GM21360 (cell line): ENCODE data around the gene DAB1.

Experiments
- ATAC-seq: cut with Tn5 transposase; IDR thresholded peaks from one replicate; pipeline ENCODE4 v1.9.1; 2021; ENCODE audit warnings: mild to moderate bottlenecking, moderate library complexity; ENCODE audit not compliant: unreplicated experiment

DAB1 gene

DNA sequence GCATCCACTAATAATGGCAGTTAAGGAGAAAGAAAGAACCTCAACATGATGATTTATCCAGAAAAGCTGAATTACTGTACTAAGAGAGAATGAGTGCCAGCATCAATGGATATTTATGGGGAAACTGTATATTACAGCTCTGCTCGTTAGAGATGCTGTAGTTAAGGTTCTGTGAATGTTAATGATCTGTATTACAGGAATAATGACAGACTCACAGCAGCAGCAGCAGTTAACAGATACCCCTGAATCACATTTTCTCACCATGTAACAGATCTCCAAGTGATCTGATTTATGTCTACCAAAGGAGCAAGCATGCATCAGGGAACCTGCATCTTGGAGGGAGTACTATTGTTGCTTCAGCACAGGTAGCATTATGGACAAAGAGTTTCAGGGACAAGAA lies 377.4 kb downstream of the DAB1 start:
- no peak for ATAC-seq

DNA sequence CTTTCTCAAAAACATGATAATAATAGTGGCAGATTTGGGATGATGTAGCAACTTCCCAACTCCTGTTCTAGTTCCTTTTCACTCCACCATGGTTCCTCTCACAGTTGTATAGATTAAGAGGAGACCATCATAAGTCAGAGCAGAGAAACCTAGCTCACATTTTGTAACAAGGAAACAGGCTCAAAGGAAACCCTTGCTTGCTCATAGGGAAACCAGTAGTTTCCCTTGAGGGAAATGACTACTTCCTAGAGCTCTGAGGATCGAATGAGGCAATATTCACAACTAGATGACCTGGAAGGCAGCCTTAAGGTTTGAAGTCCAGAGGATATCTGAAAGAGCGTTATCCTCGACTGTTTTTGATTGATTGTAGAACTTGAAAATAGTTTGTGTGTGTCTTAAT lies 382.0 kb downstream of the DAB1 start:
- ATAC-seq, result no peak

DNA sequence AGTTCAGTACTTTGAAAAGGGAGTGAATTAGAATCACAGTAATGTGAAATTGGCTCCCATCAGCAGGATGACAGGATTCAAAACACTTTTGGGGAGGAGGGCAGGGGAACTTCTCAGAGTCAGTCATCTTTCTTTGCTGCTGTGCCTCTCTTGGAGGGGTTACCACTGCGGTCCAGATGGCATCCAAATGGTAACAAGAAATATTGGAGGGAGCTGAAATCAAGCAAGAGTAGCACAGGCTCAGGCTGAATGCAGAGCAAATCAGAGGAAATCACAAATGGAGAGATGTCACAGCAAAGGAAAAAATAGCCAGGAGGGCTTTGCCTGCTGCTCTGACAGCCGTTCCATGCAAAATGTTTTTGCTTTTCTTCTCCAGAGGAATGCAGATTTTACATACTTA lies 383.0 kb downstream of the DAB1 start:
- no peak for ATAC-seq

DNA sequence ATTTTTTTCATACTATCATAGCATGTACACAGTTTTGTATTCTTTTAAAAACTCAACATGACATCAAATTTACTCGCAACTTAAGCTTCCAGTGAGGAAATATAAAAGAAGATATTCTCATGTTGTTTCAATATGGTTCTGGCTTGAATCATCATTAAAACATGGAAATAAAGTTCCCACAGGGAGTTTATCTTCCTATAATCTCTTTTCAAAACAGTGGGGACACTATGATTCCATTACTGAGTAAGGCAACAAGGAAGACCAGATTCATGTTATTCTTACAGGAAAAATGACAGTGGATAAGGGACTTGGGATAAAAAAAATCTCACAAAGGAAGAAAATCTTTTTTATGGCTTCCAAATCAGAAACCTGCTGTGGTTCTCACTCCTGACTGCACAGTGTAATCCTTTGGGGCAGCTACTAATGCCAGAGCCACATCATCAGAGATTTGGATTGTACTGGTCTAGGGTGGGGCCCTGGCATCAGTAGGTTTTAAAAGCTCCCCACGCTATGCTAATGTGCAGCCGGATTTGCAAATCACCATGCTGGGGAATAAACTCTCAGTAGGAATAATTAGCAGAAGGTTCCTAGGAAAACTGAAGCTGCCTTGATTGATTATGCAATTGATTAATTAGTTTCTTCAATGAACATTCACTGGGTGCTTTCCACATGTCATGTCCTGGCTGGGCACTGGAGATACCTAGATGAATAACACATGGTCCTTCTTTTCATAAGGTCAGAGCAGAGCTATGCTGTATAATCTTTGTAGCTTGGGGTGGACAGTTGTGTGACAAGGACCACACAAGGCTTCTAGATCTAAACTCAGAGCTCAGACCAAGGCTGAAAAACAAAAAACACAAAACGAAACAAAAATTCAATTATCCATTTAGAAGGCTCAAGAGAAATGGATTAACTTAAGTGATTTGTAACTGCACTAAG lies 386.9 kb downstream of the DAB1 start:
- no peak for ATAC-seq

DNA sequence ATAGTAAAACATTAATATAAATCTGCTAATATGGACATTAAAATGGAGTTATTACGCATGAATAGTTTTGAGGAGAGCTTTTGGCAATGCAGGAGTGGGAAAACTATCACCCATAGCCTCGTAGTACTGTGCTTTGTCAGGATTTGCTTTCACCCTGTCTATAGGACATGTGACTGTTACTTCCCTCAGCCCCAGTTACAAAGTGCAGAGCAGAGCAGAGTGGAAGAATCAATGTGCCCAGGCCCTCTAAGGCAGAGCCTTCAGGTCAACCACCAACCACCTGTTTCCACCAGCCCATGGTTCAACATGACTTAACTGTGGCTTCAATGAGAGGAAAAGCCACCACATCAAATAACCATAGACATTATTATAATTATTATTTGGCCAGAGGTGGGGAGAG lies 389.1 kb downstream of the DAB1 start:
- no peak for ATAC-seq

DNA sequence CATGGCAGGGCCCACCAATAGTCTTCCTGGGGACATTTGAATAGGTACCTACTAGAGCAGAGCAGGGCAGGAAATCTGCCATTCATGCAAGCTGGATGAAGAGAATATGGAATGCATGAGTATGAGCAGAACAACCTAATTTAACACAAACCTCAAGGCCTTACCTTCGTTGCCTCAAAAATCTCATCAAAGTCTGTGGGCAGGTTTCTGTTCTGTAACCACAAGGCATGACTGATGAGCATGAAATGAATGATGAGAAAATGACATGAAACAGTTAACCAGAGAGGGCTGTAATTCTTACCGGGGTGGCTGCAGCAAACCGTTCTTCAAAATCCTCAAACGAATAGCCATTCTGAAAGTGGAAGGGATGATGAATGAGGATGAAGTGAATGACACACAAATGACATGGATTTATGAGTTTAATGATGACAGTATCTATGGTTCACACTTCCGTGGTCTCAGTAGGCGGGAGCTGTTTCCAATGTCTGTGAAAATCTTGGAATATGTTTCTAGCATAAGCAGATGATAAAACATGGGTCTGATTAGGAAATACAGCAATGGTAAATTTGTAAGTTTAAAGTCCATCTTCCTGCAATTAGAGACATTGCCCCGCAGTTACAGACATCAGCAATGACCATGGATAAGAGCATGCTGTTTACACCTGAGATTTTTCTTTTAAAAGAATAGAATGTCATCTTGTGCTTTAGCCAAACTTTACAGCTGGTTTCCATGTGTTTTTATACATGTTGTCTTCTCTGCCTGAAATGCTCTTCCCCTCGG lies 390.4 kb downstream of the DAB1 start:
- no peak for ATAC-seq

DNA sequence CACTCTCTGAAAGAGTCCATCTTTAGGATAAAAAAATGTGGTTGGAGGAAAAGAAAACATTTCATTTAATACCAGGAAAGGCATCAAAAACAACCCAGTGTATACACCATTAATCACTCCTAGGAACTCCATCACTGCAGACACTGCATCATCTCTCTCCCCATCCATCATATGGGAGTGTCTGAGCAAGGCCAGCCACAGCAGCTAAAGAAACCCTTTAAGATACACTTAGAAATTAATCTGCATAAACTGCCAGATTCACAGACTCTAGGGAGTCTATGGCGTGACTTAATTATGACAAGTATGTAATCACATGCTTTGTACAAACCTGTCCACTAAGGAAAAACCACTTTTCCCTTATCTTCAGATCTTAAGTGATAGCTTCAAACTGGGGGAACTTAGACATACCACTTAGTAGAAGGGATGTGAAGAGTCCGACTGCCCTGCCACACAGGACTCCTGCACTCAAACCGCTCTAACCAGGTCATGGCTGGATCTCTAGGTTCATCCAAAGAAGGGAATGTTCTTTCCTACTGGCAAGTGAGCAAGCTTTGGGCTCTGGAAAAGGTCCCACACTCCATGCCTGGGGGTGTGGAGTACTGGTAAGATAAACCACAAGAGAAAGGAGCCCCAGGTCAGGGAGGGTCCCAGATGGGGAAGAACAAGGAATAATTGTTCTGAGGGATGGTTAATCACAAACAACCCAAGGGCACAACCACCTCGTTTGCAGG lies 397.1 kb downstream of the DAB1 start:
- no peak for ATAC-seq

DNA sequence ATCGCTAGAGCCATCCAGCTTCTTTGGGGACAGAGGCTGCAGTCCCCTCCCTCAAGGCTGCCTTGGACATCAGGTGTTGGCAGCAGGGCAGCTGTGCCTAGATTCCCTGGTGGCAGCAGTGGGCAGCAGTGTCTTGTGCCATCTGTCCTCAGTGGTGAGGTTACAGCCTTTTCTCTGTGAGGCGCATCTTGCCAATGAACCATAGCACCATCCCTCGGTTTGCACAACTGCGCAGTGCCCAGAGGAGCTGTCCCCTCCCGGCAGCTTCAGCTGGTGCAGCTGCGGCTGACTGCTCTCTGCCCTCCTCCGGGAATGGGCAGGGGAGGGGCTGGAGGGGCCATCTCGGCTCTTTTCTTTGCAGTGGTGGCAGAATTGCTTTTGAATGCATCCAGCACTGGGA lies 399.0 kb downstream of the DAB1 start:
- no peak for ATAC-seq

DNA sequence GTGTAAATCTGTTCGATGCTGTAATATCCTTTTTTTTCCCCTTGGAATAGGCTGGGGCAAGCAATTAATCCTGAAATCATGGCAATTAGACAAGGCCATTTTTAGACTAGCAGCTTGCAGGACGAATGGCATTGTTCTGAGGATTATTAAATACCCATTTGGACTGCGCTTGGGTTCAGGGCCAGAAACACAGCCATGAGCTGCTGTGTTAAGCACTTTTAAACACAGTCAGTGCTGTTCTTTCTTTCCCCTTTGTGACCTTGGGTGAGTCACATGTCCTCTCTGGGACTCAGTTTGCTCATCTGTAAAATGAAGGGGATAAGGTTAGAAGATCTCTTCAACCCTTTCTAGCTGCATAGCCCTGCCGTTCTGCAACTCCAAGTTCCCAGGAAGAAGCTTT lies 399.4 kb downstream of the DAB1 start:
- ATAC-seq, result no peak

DNA sequence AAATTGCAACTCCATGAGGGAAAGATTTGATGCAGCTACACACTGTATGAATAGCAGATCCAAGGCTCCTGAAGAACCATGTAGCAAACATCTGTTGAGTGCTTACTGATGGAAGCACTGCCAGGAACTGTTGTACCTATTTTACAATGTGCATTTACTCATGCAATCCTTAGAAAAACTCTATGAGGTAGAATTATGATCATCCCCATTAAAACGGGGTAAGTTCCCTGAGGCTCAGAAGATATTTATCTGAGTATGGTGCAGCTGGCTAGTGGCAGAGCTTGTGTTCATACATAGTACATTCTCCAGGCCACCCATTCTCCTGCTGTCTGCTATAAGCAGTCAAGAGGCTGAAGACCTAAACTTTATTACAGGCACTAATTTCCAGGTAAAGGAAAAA lies 403.6 kb downstream of the DAB1 start:
- ATAC-seq, result no peak

DNA sequence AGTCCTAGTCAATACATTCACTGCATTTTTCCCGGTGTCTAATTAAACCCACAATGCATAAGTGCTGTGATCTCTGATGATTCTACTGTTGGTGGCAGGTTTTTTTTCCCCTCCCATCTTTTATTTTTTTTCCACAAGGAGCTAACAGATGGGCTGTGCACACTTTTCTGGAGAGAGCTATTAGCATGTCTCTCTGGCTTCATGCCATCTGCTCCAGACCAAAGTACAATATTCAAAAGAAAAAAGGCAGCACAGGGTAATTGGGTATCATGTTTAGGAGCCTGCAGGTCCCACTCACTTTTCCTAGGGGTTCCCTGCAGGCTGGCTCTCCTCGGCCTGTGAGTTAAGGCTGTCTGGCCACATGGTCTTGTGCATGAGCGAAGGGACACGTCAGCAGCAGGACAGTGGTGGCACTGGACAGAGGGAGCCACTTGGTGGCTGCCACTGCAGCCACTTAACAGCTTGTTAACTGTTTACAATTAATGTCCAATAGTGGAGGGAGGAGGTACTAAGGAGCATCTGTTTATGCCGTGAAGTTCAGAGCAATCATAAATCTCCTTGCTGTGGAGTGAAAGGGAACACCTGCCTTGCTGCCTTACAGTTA lies 404.5 kb downstream of the DAB1 start:
- ATAC-seq, result no peak

DNA sequence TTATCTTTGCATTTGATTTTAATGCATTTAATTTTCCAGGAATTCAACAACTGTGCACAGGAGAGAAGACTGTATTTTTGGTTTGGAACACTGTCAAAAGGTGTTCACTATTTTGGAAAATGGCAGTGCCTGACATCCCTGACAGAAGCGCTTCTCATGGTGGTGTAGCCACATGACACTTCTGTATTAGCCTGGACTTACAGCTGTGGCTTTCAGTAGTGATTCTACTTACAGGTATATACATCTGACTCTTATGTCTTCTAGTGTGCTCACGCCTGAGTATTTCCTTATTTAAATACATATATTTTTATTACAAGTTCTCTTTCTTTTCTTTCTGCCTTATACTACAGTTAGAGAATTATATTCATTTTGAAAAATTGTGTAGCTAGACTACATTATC lies 405.7 kb downstream of the DAB1 start:
- no peak for ATAC-seq

DNA sequence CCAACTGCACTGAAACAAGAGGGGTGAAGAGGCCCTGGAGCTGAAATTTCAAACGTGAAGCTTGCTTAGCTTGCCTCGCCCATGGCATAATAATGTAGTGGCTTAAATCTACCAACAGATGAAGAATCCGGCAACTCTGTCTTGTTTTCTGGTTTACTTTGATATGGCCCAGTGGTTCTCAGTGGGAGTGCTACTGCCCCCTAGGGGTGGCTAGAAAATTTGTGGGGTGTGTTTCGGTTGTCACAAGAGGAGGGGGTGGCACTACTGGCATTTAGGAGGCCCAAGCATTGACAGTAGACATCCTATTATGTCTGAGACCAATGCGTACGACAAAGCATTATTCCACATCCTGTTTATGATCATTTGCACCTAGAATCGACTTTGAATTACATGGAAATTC lies 406.1 kb downstream of the DAB1 start:
- no peak for ATAC-seq

DNA sequence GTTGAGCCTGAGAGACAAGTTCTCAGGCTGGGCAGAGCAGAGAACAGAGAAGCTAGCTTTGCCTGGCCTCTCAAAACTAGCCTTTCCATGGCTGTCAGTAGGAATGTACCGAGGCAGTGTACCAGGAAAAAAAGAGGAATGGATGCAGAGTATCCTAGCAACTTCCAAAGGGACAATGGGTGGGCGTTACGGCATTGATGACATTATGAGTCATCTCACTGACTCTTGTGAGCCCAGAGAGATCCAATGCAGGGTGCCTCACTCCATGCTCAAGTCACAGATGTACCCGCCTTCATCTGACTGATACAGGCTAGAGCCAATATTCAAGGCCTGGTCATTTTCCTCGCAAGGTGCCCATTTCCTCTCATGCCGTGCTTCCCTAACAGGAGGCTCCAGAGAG lies 406.7 kb downstream of the DAB1 start:
- no peak for ATAC-seq

DNA sequence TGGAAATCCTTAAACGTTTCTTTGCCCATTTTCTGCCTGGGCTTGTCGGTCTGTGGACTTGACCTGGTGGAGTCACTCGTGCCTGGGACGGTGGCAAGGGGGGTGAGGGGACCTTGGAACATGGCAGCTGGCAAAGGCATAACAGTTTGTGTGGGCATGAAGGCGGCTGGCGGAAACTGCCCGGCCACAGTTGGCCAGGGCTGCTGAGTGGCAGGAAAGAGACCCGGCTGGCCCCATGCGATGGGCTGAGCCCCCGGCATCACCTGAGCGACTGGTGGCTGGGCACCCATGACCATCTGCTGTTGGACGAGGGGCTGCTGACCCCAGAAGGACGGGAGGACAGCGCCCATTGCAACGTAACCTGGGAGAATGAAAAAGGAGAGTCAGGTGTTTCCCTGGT lies 408.8 kb downstream of the DAB1 start:
- ATAC-seq, result no peak

DNA sequence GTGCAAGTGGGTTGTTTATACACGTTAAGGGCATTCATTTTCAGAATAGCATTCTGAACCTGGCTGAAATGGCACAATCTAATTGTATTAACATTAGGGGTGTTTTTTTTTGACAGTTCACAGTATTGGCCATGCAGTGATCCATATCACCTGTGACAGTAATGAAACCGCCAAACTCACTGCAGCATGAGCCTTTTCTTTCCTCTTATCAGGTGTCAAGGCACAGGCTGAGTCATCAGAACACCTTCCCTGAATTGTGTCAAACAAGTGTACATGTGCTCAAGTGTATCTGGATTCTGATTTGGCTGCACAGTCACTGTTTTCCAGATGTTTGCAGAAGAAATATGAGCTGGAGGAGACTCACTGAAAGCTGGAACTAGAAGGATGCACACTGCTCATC lies 410.3 kb downstream of the DAB1 start:
- ATAC-seq, result no peak

DNA sequence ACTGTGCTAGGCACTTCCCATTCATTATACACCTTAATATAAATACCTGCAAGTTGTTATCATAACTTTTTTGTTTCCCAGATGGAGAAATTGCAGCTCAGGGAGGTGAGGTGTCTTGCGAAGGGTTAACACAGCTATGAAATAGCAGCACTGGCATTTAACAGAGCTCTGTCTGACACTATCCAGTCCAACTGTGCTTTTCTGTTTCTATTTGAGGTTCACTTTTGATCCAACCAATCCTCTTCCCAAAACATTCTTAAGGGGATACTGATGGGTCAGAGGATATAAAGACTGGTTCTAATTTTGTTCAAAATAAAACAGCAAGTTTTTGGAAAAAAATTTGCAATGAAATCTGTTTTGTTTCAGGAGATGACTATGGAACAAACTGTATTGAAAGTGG lies 411.5 kb downstream of the DAB1 start:
- no peak for ATAC-seq

DNA sequence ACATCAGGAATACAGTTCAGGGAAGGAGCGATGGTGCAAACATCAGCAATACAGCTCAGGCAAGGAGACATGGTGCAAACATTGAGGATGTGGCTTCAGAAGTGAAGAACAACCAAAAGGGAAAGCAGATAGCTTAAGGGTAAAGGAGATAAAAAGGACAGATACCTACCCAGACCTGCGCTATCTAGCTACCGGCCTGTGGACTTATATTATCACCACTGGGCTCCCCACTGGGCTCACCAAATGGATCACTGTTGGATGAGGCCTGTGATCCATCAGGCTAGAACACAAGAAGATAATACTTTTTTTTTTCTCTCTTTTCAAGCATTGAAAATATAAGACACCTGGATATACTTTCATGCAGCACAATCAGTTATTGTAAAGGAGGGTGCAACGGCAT lies 413.3 kb downstream of the DAB1 start:
- no peak for ATAC-seq

DNA sequence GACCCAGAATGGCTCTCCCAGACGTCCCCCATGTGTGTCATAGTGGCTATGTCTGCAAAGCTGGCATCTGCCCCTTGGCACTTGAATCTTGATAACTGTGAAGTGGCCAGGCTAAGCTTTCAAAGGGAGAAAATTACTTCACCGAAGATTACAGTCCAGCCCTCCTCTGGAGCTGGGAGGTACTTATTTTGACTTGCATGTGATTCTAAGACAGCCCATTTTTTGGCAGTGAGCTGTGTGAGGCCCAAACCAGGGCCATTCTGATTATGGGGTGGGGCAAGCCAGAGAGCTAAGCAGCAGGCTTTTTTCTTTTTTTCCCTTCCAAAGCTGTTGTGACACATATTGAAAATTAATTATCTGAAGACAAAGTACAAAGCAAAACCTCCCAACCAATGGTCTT lies 415.9 kb downstream of the DAB1 start:
- no peak for ATAC-seq

DNA sequence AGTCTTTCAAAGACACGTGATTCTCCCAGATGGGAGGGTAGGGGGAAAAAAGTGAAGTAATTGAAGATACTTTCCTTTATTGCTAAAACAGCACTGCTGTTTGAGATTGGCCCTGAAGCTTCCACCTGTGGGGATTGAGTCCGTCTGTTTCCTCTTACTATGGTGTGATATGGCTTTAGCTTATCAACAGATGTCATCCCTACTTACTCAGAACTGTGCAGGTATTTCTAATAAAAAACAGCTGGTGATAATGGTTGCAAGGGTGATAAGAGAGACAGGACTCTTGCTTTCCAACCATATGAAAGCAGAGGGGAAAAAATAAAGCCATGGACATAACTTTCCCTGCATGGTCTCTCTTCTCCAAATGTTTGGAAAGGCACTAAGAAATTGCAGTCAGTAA lies 416.4 kb downstream of the DAB1 start:
- ATAC-seq, result no peak
